Adipose tissue (tissue), 3 donors: Measurements from ENCODE around the gene PKP1. TPM values are rescaled to one million over a fixed set of nuclear protein-coding genes. Genes with fewer than 3 reads are reported as not detected.
"Not testable (repeated sequence)": the region's sequence is repeated elsewhere in the genome, so short reads cannot be mapped to it uniquely, and the experiment has no call there.

Experiments
- H3K27ac ChIP-seq: one replicate; pipeline ENCODE4 v1.5.1; 2013; ENCODE audit warnings: low read depth, low read length
- WGBS, 3 donors: extraction: QIAGEN DNeasy Blood & Tissue Kit; methylation state at CpG; one replicate each; pipeline ENCODE4 v1.1.7; 2013; 5-methylcytosine and 5-hydroxymethylcytosine counted together
- polyA plus RNA-seq, 3 donors: library from polyadenylated mRNA; stranded (reverse); fragments of 200-250 nt; gene quantifications; one replicate each; pipeline ENCODE4 v1.2.3, GENCODE V29; 2013
- donor health status: healthy with polysubstance abuse.
- donor health status: Bipolar disorder and iron deficiency.
- donor health status: healthy.

PKP1 gene, protein sequence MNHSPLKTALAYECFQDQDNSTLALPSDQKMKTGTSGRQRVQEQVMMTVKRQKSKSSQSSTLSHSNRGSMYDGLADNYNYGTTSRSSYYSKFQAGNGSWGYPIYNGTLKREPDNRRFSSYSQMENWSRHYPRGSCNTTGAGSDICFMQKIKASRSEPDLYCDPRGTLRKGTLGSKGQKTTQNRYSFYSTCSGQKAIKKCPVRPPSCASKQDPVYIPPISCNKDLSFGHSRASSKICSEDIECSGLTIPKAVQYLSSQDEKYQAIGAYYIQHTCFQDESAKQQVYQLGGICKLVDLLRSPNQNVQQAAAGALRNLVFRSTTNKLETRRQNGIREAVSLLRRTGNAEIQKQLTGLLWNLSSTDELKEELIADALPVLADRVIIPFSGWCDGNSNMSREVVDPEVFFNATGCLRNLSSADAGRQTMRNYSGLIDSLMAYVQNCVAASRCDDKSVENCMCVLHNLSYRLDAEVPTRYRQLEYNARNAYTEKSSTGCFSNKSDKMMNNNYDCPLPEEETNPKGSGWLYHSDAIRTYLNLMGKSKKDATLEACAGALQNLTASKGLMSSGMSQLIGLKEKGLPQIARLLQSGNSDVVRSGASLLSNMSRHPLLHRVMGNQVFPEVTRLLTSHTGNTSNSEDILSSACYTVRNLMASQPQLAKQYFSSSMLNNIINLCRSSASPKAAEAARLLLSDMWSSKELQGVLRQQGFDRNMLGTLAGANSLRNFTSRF
- 1 to 10 TPM in 2 of 3 donors, under 1 TPM in 1; 0.64 to 6.5 (median 6.2) TPM for polyA plus RNA-seq

DNA sequence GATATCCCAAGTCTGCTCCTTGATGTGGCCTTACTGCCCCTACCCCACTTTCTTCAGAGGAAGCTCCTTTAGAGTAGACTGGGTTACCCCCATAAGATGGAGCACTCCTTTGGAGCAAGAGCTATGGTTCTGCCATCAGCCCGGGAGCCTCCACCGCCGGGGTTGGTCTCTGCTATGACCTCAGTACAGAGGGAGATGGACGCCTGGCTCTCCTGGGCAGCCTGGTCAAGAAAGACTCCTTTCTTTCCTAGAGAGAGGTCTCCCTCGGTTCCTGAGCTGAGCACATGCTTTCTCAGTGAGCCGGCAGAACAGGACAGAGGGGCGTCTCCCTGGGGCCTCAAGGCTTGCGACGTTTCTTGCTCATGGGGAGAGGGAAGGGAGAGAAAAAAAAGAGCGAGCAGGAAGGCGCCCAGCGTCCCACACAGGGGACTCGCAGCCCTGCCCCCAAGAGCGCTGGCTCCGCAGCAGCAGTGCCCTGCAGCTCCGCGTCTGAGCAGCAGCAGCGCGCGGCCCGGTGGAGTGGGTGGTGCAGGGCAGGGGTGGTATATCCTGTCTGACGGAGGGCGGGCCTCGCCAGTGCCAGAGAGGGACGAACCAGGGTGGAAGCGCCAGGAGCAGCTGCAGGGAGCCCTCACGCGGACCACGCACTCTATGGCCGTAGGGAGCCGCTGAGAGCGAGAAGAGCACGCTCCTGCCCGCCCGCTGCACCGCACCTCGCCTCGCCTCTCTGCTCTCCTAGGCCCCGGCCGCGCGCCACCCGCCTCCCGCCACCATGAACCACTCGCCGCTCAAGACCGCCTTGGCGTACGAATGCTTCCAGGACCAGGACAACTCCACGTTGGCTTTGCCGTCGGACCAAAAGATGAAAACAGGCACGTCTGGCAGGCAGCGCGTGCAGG lies at the start of gene PKP1:
Gene PKP1 (plus strand): TSS at position 576 of the 899 bp plus-strand sequence. CDS start 197 bp downstream, at position 773.
- 5 to 8% (median 5%) methylated on average over 42 to 55 of the region's 55 CpGs for WGBS, 3 donors
- H3K27ac ChIP-seq: no peak within 1 kb of the TSS

- H3K27ac ChIP-seq: not testable (repeated sequence)
- WGBS, 3 donors: 78 to 80% (median 80%) methylated on average over 9 to 11 of the region's 11 CpGs
These were observed 43.7 kb upstream of the PKP1 start for GRCh38 chr1:201239646-201240045.

DNA sequence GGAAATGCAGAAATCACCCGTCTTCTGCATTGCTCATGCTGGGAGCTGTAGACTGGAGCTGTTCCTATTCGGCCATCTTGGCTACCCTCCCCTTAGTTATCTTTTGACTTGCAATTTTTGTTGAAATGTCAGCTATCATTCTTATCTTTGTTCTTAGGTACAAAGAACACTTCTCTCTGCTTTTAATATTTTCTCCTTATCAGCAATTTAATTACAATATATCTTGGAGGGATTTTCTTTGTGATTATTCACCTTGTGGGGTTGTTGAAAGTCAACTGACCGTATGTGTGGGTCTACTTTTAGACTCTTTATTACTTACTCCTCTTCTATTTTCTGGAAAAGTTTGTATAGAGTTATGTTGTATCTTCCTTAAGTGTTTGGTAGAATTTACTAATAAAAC lies 43.1 kb upstream of the PKP1 start:
- 92 to 99% (median 93%) methylated on average over 3 of the region's 3 CpGs for WGBS, 3 donors

GRCh38 chr1:201241736-201242135 lies 41.6 kb upstream of the PKP1 start:
- 46 to 93% (median 48%) methylated on average over 2 of the region's 2 CpGs for WGBS, 3 donors
- H3K27ac ChIP-seq: no peak overlapping the region

More for the DNA sequence above, 43.1 kb upstream of the PKP1 start:
- H3K27ac ChIP-seq: no peak overlapping the region

DNA sequence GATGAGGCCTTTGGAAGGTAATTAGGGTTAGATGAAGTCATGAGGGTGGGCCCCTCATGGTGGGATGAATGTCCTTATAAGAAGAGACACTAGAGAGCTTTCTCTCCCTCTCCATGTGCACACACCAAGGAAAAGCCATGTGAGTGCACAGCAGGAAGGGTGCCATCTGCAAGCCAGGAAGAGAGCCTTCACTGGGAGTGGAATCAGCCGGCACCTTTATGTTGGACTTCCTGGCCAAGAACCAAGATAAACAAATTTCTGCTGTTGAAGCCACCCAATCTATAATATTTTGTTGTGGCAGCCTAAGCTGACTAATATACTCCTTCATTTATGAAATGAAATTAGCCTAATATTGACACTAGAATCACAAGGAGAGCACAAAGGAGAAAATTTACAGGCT lies 38.2 kb upstream of the PKP1 start:
- H3K27ac ChIP-seq: no peak overlapping the region
- WGBS, 3 donors: 9 to 59% (median 55%) methylated on average over 1 of the region's 1 CpG

- WGBS, 3 donors: 92 to 94% (median 94%) methylated on average over 14 of the region's 14 CpGs
- H3K27ac ChIP-seq: no peak overlapping the region
These were observed 34.4 kb upstream of the PKP1 start for GRCh38 chr1:201248721-201249559.

- WGBS, 3 donors: 70 to 75% (median 72%) methylated on average over 9 to 10 of the region's 10 CpGs
These were observed 32.8 kb upstream of the PKP1 start for GRCh38 chr1:201250326-201251011.

DNA sequence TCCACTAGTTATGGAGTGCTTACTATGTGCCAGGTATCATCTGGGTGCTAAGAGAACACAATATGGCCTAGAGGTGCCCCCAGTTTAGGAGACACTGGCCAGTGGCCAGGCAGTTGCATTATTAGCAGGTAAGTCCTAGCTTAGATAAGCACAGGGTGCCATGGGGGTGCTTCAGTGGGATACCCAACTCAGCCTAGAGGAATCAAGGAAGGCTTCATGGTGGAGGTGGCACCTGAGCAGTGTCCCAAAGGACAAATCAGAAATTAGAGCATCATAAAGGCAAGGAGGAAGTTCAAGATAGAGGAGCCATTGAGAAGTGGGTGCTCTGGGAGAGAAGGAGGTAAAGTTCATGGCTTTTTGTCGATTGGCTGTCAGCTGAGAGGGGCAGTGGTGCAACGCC lies 31.9 kb upstream of the PKP1 start:
- WGBS, 3 donors: 82 to 84% (median 84%) methylated on average over 2 of the region's 2 CpGs
- no peak overlapping the region for H3K27ac ChIP-seq

More at GRCh38 chr1:201250326-201251011, 32.8 kb upstream of the PKP1 start:
- no peak overlapping the region for H3K27ac ChIP-seq

GRCh38 chr1:201251851-201252430 lies 31.4 kb upstream of the PKP1 start:
- H3K27ac ChIP-seq: no peak overlapping the region
- WGBS, 3 donors: 63 to 80% (median 70%) methylated on average over 11 of the region's 11 CpGs

DNA sequence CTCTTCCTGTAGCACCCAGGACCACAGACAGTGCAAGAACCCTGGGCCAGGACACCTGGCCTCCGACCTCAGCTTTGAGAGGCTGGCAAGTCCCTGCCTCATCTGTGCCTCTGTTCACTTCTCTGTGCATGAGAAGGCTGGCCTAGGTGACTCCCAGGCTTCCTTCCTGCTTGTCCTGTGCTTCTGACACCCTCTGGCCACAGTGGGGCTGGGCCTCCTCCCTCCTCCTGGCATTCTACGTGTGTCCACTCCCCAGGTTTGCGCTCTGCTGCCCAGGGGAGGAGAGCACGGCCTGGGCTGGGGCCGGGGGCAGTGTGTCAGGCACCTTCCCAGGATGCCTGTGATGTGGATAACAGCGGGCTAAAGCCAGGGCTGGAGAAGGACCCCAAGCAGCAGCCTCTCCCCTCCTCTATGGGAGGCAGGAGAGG lies 30.3 kb upstream of the PKP1 start:
- 79 to 87% (median 85%) methylated on average over 4 to 6 of the region's 6 CpGs for WGBS, 3 donors
- H3K27ac ChIP-seq: no peak overlapping the region

DNA sequence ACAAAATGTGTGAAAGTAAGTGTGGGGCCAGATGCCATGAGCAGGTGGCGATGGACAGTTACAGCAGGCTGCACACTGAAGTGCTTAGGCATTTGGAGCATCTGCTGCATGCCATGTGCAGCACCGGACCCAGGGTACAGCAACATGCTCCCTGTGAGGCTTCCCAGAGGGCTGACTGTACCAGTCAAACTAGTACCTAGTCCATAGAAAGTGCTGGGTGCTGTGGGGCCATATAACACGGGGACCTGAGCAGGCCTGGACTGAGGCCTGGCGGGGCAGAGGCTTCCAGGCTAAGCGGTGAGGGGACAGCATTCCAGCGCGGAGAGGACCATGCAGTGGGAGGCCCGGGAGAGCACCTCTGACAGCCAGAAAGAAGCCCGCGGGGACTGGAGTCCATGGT lies 29.9 kb upstream of the PKP1 start:
- no peak overlapping the region for H3K27ac ChIP-seq
- WGBS, 3 donors: 80 to 86% (median 84%) methylated on average over 10 of the region's 10 CpGs

DNA sequence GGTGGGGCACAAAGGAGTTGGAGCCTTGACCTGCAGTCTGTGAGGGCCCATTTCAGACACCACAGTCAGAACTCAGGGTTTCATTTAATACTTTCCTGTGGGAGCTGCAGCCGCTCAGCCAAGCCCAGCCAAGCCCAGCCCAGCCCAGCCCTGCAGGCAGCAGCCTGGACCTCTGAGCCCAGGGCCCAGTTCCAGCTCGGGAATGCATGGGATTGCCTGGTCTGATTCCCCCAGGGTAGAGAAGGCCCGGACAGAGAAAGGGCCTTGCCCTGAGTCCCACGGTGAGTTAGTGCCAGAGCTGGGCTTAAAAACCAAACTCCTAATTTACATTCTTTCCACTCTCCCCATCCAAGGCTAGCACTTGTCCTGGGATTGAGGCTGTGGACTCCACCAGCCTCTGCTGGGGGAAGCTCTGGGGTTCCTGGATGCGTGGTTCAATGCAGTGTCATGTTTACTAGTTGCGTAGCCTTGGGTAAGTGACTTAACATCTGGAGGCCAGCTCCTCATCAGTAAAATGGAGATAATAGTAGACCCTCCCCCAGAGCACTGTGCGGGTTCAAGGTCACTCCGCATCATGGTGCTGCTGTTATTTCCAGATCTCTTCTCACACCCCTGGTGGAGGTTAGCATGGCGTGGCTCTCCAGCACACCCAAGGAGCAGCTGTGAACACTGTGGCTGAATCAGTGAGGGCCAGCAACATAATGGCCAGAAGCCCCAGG lies 29.2 kb upstream of the PKP1 start:
- WGBS, 3 donors: 71 to 81% (median 73%) methylated on average over 9 of the region's 9 CpGs
- H3K27ac ChIP-seq: no peak overlapping the region

DNA sequence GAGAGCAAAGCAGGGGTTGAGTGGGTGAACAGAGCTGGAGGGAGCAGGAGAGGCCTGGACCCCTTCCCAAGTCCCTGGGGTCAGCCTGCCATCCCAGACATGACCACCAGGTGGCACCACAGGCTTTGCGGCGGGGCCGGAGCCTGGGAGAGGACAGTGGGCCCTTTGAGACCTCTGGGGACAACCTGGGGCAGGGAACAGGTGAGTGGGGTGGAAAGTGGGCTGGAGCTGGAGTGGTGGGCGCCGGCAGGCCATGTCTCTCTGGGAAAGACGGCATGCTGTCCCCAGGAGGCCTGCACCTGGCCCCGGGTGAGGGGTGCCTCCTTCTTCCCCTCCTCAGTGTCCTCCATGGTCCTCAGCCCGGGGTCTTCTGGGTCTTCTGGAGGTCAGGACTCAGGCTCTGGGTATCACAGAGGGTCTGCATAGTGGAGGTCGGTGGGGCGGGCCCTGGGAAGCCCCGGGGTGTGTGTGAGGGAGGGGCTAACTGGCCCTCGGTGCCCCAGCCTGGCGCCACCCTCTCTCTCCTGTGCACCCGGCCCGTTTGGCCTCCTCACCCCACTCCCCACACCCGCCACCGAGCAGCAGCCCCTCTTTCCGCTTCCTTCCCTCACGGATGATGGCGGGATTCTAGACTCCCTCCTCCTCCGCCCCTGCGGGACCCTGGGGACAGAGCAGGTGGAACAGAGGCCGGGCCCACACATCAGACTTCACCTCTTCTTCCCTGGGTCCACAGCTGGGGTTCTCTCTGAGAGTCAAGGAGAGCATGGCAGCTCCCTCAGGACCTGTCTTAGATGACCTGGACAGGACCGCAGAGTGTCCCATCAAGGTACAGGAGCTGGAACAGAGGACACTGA lies 28.5 kb upstream of the PKP1 start:
- no peak overlapping the region for H3K27ac ChIP-seq
- WGBS, 3 donors: 42 to 53% (median 51%) methylated on average over 24 of the region's 24 CpGs

DNA sequence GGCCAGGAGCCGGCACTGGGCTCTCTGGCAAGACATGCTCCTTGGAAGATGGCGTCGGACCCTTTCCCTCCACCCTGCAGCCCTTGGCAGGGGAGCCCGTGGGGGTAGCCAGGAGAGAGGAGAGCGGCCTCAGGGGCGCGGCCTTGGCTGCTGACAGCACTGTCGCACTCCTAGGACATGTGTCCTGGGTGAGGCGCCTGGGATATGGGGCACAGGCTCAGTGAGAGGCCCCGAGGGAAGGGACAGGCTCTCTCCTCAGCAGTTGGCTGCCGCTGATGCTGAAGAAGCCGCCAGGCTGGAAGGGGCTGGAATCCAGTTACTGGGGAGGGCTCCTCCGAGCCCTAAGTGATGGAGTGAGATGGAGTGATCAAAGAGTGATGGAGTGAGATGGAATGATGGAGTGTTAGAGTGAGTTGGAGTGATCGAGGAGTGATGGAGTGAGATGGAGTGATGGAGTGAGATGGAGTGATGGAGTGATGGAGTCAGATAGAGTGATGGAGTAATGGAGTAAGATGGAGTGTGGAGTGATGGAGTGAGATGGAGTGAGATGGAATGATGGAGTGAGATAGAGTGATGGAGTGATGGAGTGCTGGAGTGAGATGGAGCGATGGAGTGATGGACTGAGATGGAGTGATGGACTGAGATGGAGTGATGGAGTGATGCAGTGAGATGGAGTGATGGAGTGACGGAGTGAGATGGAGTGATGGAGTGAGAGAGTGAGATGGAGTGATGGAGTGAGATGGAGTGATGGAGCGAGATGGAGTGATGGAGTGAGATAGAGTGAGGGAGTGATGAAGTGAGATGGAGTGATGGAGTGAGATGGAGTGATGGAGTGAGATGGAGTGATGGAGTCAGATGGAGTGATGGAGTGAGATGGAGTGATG lies 27.6 kb upstream of the PKP1 start:
- H3K27ac ChIP-seq: no peak overlapping the region
- 84 to 89% (median 88%) methylated on average over 17 of the region's 17 CpGs for WGBS, 3 donors

GRCh38 chr1:201258132-201258531 lies 25.2 kb upstream of the PKP1 start:
- not testable (repeated sequence) for H3K27ac ChIP-seq
